IMR-90 (cell line): ENCODE data around the gene CDH13.

Experiments used
- CEBPB ChIP-seq: IDR thresholded peaks from 2 replicates; pipeline ENCODE4 v1.6.1; 2012; ENCODE audit warnings: low read depth, low read length, improper control_type of control experiment
- ELK1 ChIP-seq: fragments of 150-350 bp; IDR thresholded peaks from 2 replicates; pipeline ENCODE4 v1.6.1; 2016; ENCODE audit warnings: low read depth, mild to moderate bottlenecking, low read length, moderate library complexity, borderline replicate concordance
- RCOR1 ChIP-seq: IDR thresholded peaks from 2 replicates; pipeline ENCODE4 v1.6.1; 2012; ENCODE audit warnings: mild to moderate bottlenecking, low read length, improper control_type of control experiment; ENCODE audit not compliant: insufficient replicate concordance

DNA sequence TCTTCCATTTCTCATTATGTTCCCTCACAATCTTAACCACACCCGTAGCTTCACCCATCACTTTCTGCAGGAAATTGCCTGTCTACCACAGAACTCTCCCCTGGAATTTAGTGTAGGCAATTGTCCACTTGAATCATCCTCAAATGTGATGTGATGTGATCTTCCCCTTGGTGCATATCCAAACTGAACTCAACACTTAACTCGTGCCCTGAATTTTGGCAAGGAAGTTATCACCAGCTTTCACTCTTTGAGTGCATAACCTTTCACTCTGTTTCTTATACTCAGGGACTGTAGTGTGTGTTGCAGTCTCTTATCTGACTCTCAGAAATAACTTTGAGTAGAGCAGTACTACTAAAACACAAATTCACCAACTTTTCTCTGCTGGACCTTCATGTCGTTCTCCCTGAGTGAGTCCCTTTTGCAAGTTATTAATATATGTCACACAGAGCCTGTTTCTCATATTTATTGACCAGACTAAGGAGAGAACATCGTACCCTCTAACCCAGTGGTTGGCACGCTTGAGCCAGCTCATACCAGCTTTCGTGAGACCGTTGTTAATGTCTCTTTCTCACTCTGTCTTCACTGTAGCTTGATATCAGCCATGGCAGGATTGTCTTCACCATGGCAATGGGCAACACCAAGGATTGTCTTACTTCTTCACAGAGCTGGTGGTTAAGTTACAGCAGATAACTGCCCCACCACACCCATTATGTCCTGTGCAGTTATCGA, 622.1 kb downstream of the CDH13 start:
- TF ChIP-seq RCOR1 = no peak
- no peak for TF ChIP-seq ELK1
- no peak for TF ChIP-seq CEBPB
